Measurements from ENCODE around the gene CELA3B.
"Not testable (repeated sequence)": the region's sequence is repeated elsewhere in the genome, so short reads cannot be mapped to it uniquely, and the experiment has no call there.

DNA sequence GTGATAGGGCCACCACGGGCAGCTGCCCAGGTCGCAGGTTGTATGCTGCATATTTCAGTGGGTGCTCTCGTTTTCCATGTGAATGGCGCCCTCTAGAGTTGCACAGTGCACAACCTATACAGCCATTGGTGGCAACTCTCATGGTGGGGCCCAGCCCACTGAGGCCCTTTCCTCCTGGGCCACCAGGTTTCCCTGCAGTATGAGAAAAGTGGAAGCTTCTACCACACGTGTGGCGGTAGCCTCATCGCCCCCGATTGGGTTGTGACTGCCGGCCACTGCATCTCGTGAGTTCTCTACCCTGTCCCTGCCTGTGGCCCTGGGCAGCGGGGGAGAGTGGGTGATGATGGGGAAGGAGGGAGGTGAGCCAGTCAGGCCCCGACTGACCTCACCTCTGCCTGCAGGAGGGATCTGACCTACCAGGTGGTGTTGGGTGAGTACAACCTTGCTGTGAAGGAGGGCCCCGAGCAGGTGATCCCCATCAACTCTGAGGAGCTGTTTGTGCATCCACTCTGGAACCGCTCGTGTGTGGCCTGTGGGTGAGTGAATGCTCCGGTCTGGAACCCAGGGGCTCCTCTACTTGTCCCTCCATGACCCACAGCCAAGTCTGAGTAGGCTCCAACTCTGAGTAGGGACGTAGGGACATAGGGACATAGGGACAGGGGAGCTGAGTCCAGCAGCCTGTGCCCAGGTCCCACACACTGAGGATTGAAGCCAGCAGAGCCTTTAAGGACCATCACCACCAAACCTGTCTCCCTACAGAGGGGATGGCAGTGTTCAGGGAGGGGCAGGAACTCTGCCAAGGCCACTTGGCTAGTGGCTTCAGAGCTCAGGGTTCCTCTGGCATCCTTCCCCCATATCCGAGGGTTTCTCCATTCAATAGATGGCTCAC lies 28.7 kb downstream of the CELA3B start:
- not testable (repeated sequence) for TF ChIP-seq TEAD4 (CRISPR knock-in tag; IDR thresholded peaks at IDR 0.05); ATF3 (CRISPR knock-in tag; conservative IDR thresholded peaks at IDR 0.05)
- TF ChIP-seq CTCF (IDR thresholded peaks at IDR 0.05) = peak; percentile 49

Data from WTC11 (cell line).